Panc1 (cell line): ENCODE measurements around the gene ADCY2. TPM values are rescaled to one million over a fixed set of nuclear protein-coding genes. Genes with fewer than 3 reads are reported as not detected.

Experiments
- ATAC-seq: fragments of 200-7000 bp; cut with Tn5 transposase; 2 replicates; pipeline ENCODE4 v1.9.1; 2020; ENCODE audit warnings: mild to moderate bottlenecking, moderate library complexity
- BruUV-seq: library from RNA; stranded (reverse); fragments of 400-500 nt; replicated peaks from 2 replicates; lab custom pipeline; 2021; lab: Mats Ljungman, UMichigan
- CTCF ChIA-PET: fragments of 300-600 bp; sonication (Branson Sonifier 250); formaldehyde crosslinking; loops from one replicate; lab custom pipeline; 2022; ENCODE audit warnings: antibody characterized with exemption; lab: Charles Lee
- POLR2A ChIA-PET: fragments of 300-600 bp; sonication (Branson Sonifier 250); formaldehyde crosslinking; loops from one replicate; lab custom pipeline; 2022; ENCODE audit warnings: antibody characterized with exemption; lab: Charles Lee
- DNase-seq: peaks from one replicate; pipeline ENCODE4 v3.0.0-alpha.2; 2010; ENCODE audit warnings: low read depth, low spot score
- H3K27ac ChIP-seq: 2 replicates; pipeline ENCODE4 v1.5.1; 2011; ENCODE audit warnings: mild to moderate bottlenecking, low read length, inconsistent platforms
- H3K27me3 ChIP-seq: fragments of 200-500 bp; sonication (Bioruptor generic); 2 replicates; pipeline ENCODE4 v1.6.0; 2014; ENCODE audit warnings: low read length, inconsistent platforms; ENCODE audit not compliant: control insufficient read depth, insufficient read depth
- H3K36me3 ChIP-seq: fragments of 200-500 bp; sonication (Bioruptor generic); 2 replicates; pipeline ENCODE4 v1.5.1; 2014; ENCODE audit warnings: inconsistent platforms, mild to moderate bottlenecking, low read length, moderate library complexity; ENCODE audit not compliant: control insufficient read depth, insufficient read depth
- H3K4me1 ChIP-seq: 2 replicates; pipeline ENCODE4 v1.5.1; 2011; ENCODE audit warnings: inconsistent platforms, mild to moderate bottlenecking, low read length, moderate library complexity; ENCODE audit not compliant: control insufficient read depth, insufficient read depth
- H3K4me3 ChIP-seq, 2 experiments: 2 replicates each; pipeline ENCODE4 v1.5.1; 2011 to 2012; ENCODE audit warnings: low read depth in 2 of 2, low read length in 2 of 2, mild to moderate bottlenecking in 2 of 2, inconsistent platforms in 1 of 2, moderate library complexity in 1 of 2
- H3K9me3 ChIP-seq: fragments of 200-500 bp; sonication (Bioruptor generic); 2 replicates; pipeline ENCODE4 v1.5.1; 2014; ENCODE audit warnings: low read depth, mild to moderate bottlenecking, inconsistent platforms, low read length, moderate library complexity; ENCODE audit not compliant: control insufficient read depth, insufficient read depth
- POLR2AphosphoS5 ChIP-seq: IDR thresholded peaks from 2 replicates; pipeline ENCODE4 v1.6.1; 2012; ENCODE audit warnings: mild to moderate bottlenecking, low read depth, low read length, moderate library complexity
- SIN3A ChIP-seq: IDR thresholded peaks from 2 replicates; pipeline ENCODE4 v1.6.1; 2012; ENCODE audit warnings: low read depth, mild to moderate bottlenecking, low read length, moderate library complexity, borderline replicate concordance; ENCODE audit not compliant: insufficient read depth
- TCF7L2 ChIP-seq: IDR thresholded peaks from 2 replicates; pipeline ENCODE4 v1.6.1; 2011; ENCODE audit warnings: mild to moderate bottlenecking, low read depth, low read length, inconsistent platforms
- in situ Hi-C: cut with HindIII; loops from 2 replicates; pipeline ENCODE4 v1.10.0; 2016; ENCODE audit warnings: low sequenced_read_pairs, low pct_unique_long_range_greater_than_20kb
- intact Hi-C: fragments of 100-400 bp; cut with micrococcal nuclease; formaldehyde crosslinking; loops from one replicate; pipeline ENCODE4 v1.10.0; 2022; ENCODE audit not compliant: unreplicated experiment
- total RNA-seq: library from RNA; stranded (reverse); gene quantifications from one replicate; pipeline ENCODE4 v1.2.1, GENCODE V29; 2021; ENCODE audit not compliant: unreplicated experiment
- TF ChIP-seq, protein P1 (sequence below), 2 experiments: IDR thresholded peaks; 2 replicates each; pipeline ENCODE4 v1.6.1; 2011 to 2012; ENCODE audit warnings: low read depth in 2 of 2, control low read depth in 1 of 2, low read length in 1 of 2, mild to moderate bottlenecking in 1 of 2, moderate library complexity in 1 of 2; ENCODE audit not compliant: insufficient read depth in 1 of 2
- TF ChIP-seq, protein P2 (sequence below): fragments of 450-650 bp; IDR thresholded peaks from 2 replicates; pipeline ENCODE4 v1.5.1; 2017; ENCODE audit warnings: mild to moderate bottlenecking

The ADCY2 gene
- total RNA-seq, 1 experiment from 2014 or later: 0.13 TPM

DNA sequence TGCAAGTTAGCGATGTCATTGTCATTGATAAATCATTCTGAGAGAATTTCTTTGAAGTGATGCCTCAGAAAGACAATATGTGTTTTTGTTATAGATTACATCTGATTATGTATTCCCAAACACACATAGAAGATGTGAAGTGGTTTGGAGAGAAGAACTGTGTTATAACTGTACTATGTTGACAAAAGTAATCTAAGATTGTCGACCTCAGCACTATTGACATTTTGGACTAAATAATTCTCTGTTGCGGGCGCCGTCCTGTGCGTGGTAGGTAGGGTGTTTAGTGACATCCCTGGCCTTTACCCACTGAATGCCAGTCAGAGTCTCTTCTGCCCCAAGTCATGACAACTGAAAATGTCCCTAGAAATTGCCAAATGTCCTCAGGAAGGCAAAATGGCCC is 377.2 kb downstream of the ADCY2 start:
- Histone ChIP-seq H3K4me1 (no peaks in the 10 kb centered on the region), H3K27ac (no peak overlapping the region), H3K4me3 (no peak overlapping the region), H3K27me3 (peaks cover 3% of the 10 kb centered on the region), H3K36me3 (no peaks in the 10 kb centered on the region), H3K9me3 (no peaks in the 10 kb centered on the region)
- intact Hi-C loops: no loop called here
- ATAC-seq (no peak), DNase-seq (no peak)
- no peak for TF ChIP-seq SIN3A
- TF ChIP-seq, protein P1, sequence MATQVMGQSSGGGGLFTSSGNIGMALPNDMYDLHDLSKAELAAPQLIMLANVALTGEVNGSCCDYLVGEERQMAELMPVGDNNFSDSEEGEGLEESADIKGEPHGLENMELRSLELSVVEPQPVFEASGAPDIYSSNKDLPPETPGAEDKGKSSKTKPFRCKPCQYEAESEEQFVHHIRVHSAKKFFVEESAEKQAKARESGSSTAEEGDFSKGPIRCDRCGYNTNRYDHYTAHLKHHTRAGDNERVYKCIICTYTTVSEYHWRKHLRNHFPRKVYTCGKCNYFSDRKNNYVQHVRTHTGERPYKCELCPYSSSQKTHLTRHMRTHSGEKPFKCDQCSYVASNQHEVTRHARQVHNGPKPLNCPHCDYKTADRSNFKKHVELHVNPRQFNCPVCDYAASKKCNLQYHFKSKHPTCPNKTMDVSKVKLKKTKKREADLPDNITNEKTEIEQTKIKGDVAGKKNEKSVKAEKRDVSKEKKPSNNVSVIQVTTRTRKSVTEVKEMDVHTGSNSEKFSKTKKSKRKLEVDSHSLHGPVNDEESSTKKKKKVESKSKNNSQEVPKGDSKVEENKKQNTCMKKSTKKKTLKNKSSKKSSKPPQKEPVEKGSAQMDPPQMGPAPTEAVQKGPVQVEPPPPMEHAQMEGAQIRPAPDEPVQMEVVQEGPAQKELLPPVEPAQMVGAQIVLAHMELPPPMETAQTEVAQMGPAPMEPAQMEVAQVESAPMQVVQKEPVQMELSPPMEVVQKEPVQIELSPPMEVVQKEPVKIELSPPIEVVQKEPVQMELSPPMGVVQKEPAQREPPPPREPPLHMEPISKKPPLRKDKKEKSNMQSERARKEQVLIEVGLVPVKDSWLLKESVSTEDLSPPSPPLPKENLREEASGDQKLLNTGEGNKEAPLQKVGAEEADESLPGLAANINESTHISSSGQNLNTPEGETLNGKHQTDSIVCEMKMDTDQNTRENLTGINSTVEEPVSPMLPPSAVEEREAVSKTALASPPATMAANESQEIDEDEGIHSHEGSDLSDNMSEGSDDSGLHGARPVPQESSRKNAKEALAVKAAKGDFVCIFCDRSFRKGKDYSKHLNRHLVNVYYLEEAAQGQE (IDR thresholded peaks at IDR 0.05; ENCODE audit: insufficient read depth in 1 of 2, low read depth in 2 of 2, low read length in 1 of 2): no peak
- no peak for TF ChIP-seq POLR2AphosphoS5
- TF ChIP-seq TCF7L2: no peak
- TF ChIP-seq, protein P2, sequence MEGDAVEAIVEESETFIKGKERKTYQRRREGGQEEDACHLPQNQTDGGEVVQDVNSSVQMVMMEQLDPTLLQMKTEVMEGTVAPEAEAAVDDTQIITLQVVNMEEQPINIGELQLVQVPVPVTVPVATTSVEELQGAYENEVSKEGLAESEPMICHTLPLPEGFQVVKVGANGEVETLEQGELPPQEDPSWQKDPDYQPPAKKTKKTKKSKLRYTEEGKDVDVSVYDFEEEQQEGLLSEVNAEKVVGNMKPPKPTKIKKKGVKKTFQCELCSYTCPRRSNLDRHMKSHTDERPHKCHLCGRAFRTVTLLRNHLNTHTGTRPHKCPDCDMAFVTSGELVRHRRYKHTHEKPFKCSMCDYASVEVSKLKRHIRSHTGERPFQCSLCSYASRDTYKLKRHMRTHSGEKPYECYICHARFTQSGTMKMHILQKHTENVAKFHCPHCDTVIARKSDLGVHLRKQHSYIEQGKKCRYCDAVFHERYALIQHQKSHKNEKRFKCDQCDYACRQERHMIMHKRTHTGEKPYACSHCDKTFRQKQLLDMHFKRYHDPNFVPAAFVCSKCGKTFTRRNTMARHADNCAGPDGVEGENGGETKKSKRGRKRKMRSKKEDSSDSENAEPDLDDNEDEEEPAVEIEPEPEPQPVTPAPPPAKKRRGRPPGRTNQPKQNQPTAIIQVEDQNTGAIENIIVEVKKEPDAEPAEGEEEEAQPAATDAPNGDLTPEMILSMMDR: no peak
- ChIA-PET POLR2A (no interaction called here), CTCF (no interaction called here)
- in situ Hi-C loops: no loop called here
- no TSS peak for BruUV-seq

DNA sequence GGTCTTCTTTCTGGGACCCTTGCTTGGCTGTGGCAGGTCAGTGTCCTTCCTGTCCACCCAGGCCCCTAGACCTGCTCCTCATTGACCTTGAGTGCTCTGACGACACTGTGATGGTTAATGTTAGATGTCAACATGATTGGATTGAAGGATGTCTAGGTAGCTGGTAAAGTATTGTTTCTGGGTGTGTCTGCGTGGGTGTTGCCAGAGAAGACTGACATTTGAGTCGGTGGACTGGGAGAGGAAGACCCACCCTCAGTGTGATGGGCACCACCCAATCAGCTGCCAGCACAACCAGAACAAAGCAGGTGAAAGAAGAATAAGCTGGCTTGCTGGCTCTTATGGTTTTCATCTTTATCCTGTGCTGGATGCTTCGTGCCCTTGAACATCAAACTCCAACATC is 380.5 kb downstream of the ADCY2 start:
- ChIA-PET CTCF (no interaction called here), POLR2A (interaction anchor here (0.6 kb wide), 1 partner anchor 77 kb away, joined by 4 read pairs; no protein-coding TSS in a partner anchor)
- BruUV-seq: no TSS peak

More for the DNA sequence above, 380.5 kb downstream of the ADCY2 start:
- Histone ChIP-seq H3K36me3 (no peaks in the 10 kb centered on the region), H3K4me3 (no peak overlapping the region), H3K27ac (no peak overlapping the region), H3K4me1 (no peaks in the 10 kb centered on the region), H3K27me3 (peaks cover 7% of the 10 kb centered on the region; the same call in 1 of the 2 replicates), H3K9me3 (no peaks in the 10 kb centered on the region)
- ATAC-seq: no peak
- intact Hi-C loops: no loop called here
- in situ Hi-C loops: no loop called here
- DNase-seq: no peak
- TF ChIP-seq, protein P1 (IDR thresholded peaks at IDR 0.05; ENCODE audit: insufficient read depth in 1 of 2, low read depth in 2 of 2, low read length in 1 of 2): no peak
- TF ChIP-seq SIN3A: no peak
- no peak for TF ChIP-seq TCF7L2
- TF ChIP-seq POLR2AphosphoS5: no peak
- TF ChIP-seq, protein P2: no peak
